ENCODE data around the gene COX4I1. TPM values are rescaled to one million over a fixed set of nuclear protein-coding genes. Genes with fewer than 3 reads are reported as not detected.

The COX4I1 gene
- total and polyA plus RNA-seq, 2 donors from 2014 or later: 439 to 1,996 TPM

DNA sequence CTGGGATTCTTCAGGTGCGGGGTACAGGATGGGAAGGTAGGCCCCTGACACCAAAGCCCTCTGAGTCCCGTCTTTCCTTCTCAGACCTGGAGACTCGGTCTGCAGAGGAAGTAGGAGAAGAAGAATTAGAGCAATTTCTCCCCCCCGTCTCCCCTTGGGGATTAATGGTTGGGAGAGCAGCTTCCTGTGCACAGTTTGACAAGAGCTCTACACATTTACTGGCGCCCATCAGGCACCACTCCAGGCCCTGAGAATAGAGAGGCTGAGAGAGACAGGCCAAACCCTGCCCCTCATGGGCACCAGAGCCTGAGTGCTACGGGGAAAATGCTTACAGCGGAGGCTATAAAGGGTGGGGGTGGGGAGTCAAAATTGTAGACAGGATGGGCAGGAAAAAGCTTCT lies 45.1 kb upstream of the COX4I1 start:
- Histone ChIP-seq H3K27me3 (ENCODE audit: control insufficient read depth, insufficient read depth, low read length) (no peaks in the 10 kb centered on the region), H3K4me1 (ENCODE audit: control insufficient read depth in 2 of 3, insufficient read depth in 2 of 3, low read depth in 1 of 3, low read length in 3 of 3) (peaks cover 0 to 7% (median 2%) of the 10 kb centered on the region in 3 donors), H3K9me3 (ENCODE audit: control insufficient read depth in 2 of 3, insufficient read depth in 1 of 3, low read length in 3 of 3) (no peaks in the 10 kb centered on the region), H3K36me3 (ENCODE audit: control insufficient read depth in 2 of 3, insufficient read depth in 3 of 3, low read length in 3 of 3) (no peaks in the 10 kb centered on the region), H3K4me3 (ENCODE audit: low read length in 3 of 3) (no peak overlapping the region), H3K27ac (ENCODE audit: low read depth in 2 of 2, low read length in 2 of 2) (no peak overlapping the region), H3K9ac (ENCODE audit: low read length in 3 of 3) (no peak overlapping the region)
- TF ChIP-seq, protein P1, sequence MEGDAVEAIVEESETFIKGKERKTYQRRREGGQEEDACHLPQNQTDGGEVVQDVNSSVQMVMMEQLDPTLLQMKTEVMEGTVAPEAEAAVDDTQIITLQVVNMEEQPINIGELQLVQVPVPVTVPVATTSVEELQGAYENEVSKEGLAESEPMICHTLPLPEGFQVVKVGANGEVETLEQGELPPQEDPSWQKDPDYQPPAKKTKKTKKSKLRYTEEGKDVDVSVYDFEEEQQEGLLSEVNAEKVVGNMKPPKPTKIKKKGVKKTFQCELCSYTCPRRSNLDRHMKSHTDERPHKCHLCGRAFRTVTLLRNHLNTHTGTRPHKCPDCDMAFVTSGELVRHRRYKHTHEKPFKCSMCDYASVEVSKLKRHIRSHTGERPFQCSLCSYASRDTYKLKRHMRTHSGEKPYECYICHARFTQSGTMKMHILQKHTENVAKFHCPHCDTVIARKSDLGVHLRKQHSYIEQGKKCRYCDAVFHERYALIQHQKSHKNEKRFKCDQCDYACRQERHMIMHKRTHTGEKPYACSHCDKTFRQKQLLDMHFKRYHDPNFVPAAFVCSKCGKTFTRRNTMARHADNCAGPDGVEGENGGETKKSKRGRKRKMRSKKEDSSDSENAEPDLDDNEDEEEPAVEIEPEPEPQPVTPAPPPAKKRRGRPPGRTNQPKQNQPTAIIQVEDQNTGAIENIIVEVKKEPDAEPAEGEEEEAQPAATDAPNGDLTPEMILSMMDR (IDR thresholded peaks at IDR 0.05; ENCODE audit: borderline replicate concordance, extremely low read depth, insufficient read depth): no peak
- DNase-seq (no peak), FAIRE-seq (no peak)
- intact Hi-C loops (cut with DNase I): no loop called here

- Histone ChIP-seq H3K36me3 (ENCODE audit: control insufficient read depth in 2 of 3, insufficient read depth in 3 of 3, low read length in 3 of 3) (no peaks in the 10 kb centered on the region), H3K4me1 (ENCODE audit: control insufficient read depth in 2 of 3, insufficient read depth in 2 of 3, low read depth in 1 of 3, low read length in 3 of 3) (peaks cover 0 to 5% (median 2%) of the 10 kb centered on the region in 3 donors), H3K27ac (ENCODE audit: low read depth in 2 of 2, low read length in 2 of 2) (no peak overlapping the region), H3K9ac (ENCODE audit: low read length in 3 of 3) (no peak overlapping the region), H3K27me3 (ENCODE audit: control insufficient read depth, insufficient read depth, low read length) (no peaks in the 10 kb centered on the region), H3K9me3 (ENCODE audit: control insufficient read depth in 2 of 3, insufficient read depth in 1 of 3, low read length in 3 of 3) (no peaks in the 10 kb centered on the region), H3K4me3 (ENCODE audit: low read length in 3 of 3) (no peak overlapping the region)
- DNase-seq (no peak), FAIRE-seq (no peak)
- TF ChIP-seq, protein P1 (IDR thresholded peaks at IDR 0.05; ENCODE audit: borderline replicate concordance, extremely low read depth, insufficient read depth): no peak
- intact Hi-C loops (cut with DNase I): no loop called here
Observed at GRCh38 chr16:85755929-85756768, 43.3 kb upstream of the COX4I1 start.

DNA sequence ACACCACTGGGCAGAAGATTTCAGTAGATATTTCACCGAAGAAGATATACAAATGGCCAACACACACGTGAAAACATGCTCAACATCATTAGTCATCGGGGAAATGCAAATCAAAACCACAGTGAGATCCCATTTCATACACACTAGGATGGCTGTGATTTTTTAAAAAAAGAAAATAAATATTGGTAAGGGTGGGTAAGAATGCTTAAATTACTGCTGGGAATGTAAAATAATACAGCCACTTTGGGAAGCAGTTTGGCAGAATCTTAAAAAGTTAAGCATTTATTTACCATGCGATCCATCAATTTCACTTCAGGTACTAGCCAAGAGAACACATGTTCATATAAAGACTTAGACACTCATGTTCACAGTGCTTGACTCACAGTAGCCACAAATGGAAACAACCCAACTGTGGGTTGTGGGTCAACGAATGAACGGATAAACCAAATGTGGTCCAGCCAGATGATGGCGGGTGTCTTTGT lies 42.1 kb upstream of the COX4I1 start:
- peaks cover 0 to 5% (median 2%) of the 10 kb centered on the region in 3 donors for H3K4me1 ChIP-seq (ENCODE audit: control insufficient read depth in 2 of 3, insufficient read depth in 2 of 3, low read depth in 1 of 3, low read length in 3 of 3)
- H3K9me3 ChIP-seq (ENCODE audit: control insufficient read depth in 2 of 3, insufficient read depth in 1 of 3, low read length in 3 of 3): no peaks in the 10 kb centered on the region
- H3K4me3 ChIP-seq (ENCODE audit: low read length in 3 of 3): no peak overlapping the region
- no peak overlapping the region for H3K27ac ChIP-seq (ENCODE audit: low read depth in 2 of 2, low read length in 2 of 2)
- FAIRE-seq (no peak), DNase-seq (no peak)
- TF ChIP-seq, protein P1 (IDR thresholded peaks at IDR 0.05; ENCODE audit: borderline replicate concordance, extremely low read depth, insufficient read depth): no peak
- intact Hi-C loops (cut with DNase I): no loop called here
- no peak overlapping the region for H3K9ac ChIP-seq (ENCODE audit: low read length in 3 of 3)
- no peaks in the 10 kb centered on the region for H3K27me3 ChIP-seq (ENCODE audit: control insufficient read depth, insufficient read depth, low read length)
- no peaks in the 10 kb centered on the region for H3K36me3 ChIP-seq (ENCODE audit: control insufficient read depth in 2 of 3, insufficient read depth in 3 of 3, low read length in 3 of 3)
